K562 (cell line): ENCODE measurements around the gene SERTAD1. TPM values are rescaled to one million over a fixed set of nuclear protein-coding genes. Genes with fewer than 3 reads are reported as not detected.

Experiments used
- ATAC-seq: fragments of 200-7000 bp; cut with Tn5 transposase; 3 replicates; pipeline ENCODE4 v1.9.1; 2020; ENCODE audit warnings: moderate library complexity
- Bru-seq: library from RNA; stranded (reverse); fragments of 400-500 nt; gene quantifications from one replicate; lab custom pipeline; 2021; lab: Mats Ljungman, UMichigan
- BruChase-seq, 2 experiments: library from RNA; stranded (reverse); fragments of 400-500 nt; gene quantifications; one replicate each; lab custom pipeline; 2021; lab: Mats Ljungman, UMichigan
- BruUV-seq: library from RNA; stranded (reverse); fragments of 400-500 nt; replicated peaks from 2 replicates; lab custom pipeline; 2021; lab: Mats Ljungman, UMichigan
- CTCF ChIA-PET: fragments of 300-600 bp; formaldehyde crosslinking; extraction: SDS; loops from one replicate; lab custom pipeline; 2021; ENCODE audit warnings: low intra/inter-chr PET ratio; lab: Yijun Ruan, JAX
- POLR2A ChIA-PET: fragments of 300-600, 350-650 bp; sonication (Branson Sonifier 250); formaldehyde crosslinking; extraction: SDS; loops from one replicate; lab custom pipeline; 2021; ENCODE audit warnings: antibody characterized with exemption, inconsistent platforms; lab: Yijun Ruan, JAX
- DNase-seq, 4 experiments: peaks; one replicate each; pipeline versions ENCODE4 v3.0.0 to v3.0.0-alpha.2; 2011 to 2018; ENCODE audit warnings: low spot score in 3 of 4, mixed read lengths in 3 of 4; ENCODE audit errors: extremely low read depth in 1 of 4
- FAIRE-seq: peaks from 2 replicates; lab custom pipeline; 2011; peaks lifted over from hg19 to GRCh38; lab: Jason Lieb, UNC
- H2AFZ ChIP-seq: 2 replicates; pipeline ENCODE4 v1.6.0; 2011; ENCODE audit warnings: low read depth, low read length, control low read depth, inconsistent platforms
- H3K27ac ChIP-seq: fragments of 200-600 bp; 3 replicates; pipeline ENCODE4 v1.8.0; 2011; ENCODE audit warnings: low read depth, mild to moderate bottlenecking, control low read depth, inconsistent platforms, low read length, moderate library complexity, mixed read lengths; ENCODE audit errors: extremely low read depth
- H3K27me3 ChIP-seq, 2 experiments: fragments of 300-600 bp in 1 of 2; 2 replicates in 1 of 2; 3 replicates in 1 of 2; pipeline versions ENCODE4 v1.6.0 to v1.8.0; 2011; ENCODE audit warnings: inconsistent platforms in 2 of 2, low read length in 2 of 2, mild to moderate bottlenecking in 1 of 2, mixed read lengths in 1 of 2, moderate library complexity in 1 of 2; ENCODE audit not compliant: control insufficient read depth in 2 of 2, insufficient read depth in 2 of 2
- H3K36me3 ChIP-seq: fragments of 300-600 bp; 3 replicates; pipeline ENCODE4 v1.8.0; 2011; ENCODE audit warnings: mild to moderate bottlenecking, low read length, inconsistent platforms; ENCODE audit not compliant: control insufficient read depth, insufficient read depth
- H3K4me1 ChIP-seq, 2 experiments: fragments of 200-600 bp in 1 of 2; replicated peaks in 1 of 2; 2 replicates in 1 of 2; 3 replicates in 1 of 2; pipeline versions ENCODE4 v1.5.1 to v1.8.0; 2011; ENCODE audit warnings: inconsistent platforms in 2 of 2, low read length in 2 of 2, mild to moderate bottlenecking in 1 of 2, mixed read lengths in 1 of 2, moderate library complexity in 1 of 2; ENCODE audit not compliant: control insufficient read depth in 2 of 2, insufficient read depth in 2 of 2
- H3K4me2 ChIP-seq: 2 replicates; pipeline ENCODE4 v1.6.1; 2011; ENCODE audit warnings: low read length, control low read depth, inconsistent platforms, mixed read lengths; ENCODE audit not compliant: insufficient read depth
- H3K4me3 ChIP-seq: fragments of 200-600 bp; sonication (generic), shearing (Covaris generic); 2 replicates; pipeline ENCODE4 v1.5.1; 2016; ENCODE audit warnings: control low read depth, inconsistent platforms
- H3K79me2 ChIP-seq: fragments of 200-600 bp; 3 replicates; pipeline ENCODE4 v1.8.0; 2011; ENCODE audit warnings: low read length, inconsistent platforms; ENCODE audit not compliant: control insufficient read depth, insufficient read depth
- H3K9ac ChIP-seq, 2 experiments: 2 replicates each; pipeline versions ENCODE4 v1.6.0 to v1.6.1; 2011; ENCODE audit warnings: low read depth in 2 of 2, low read length in 2 of 2, control low read depth in 1 of 2, inconsistent platforms in 1 of 2, mild to moderate bottlenecking in 1 of 2, mixed read lengths in 1 of 2; ENCODE audit not compliant: insufficient read depth in 1 of 2
- H3K9me1 ChIP-seq: one replicate; pipeline ENCODE4 v1.6.0; 2011; ENCODE audit warnings: inconsistent platforms, mild to moderate bottlenecking, low read length, moderate library complexity; ENCODE audit not compliant: control insufficient read depth, insufficient read depth
- H3K9me3 ChIP-seq: replicated peaks from 2 replicates; pipeline ENCODE4 v1.5.1; 2011; ENCODE audit warnings: low read depth, low read length, inconsistent platforms; ENCODE audit not compliant: control insufficient read depth, insufficient read depth
- H4K20me1 ChIP-seq: replicated peaks from 2 replicates; pipeline ENCODE4 v1.6.1; 2011; ENCODE audit warnings: low read length, inconsistent platforms, mixed read lengths; ENCODE audit not compliant: control insufficient read depth, insufficient read depth
- ARID2 ChIP-seq: fragments of 450-650 bp; IDR thresholded peaks from 2 replicates; pipeline ENCODE4 v1.6.1; 2017; ENCODE audit warnings: antibody characterized with exemption, mild to moderate bottlenecking
- BMI1 ChIP-seq: fragments of 150-350 bp; IDR thresholded peaks from 2 replicates; pipeline ENCODE4 v1.6.1; 2014; ENCODE audit warnings: low read length
- COPS2 ChIP-seq: fragments of 450-650 bp; conservative IDR thresholded peaks from 2 replicates; pipeline ENCODE4 v1.6.1; 2016; ENCODE audit warnings: mild to moderate bottlenecking, moderate library complexity
- CREB1 ChIP-seq, 2 experiments: sonication (generic) in 1 of 2; formaldehyde crosslinking in 1 of 2; IDR thresholded peaks; 2 replicates each; pipeline versions ENCODE4 v1.6.1 to v1.8.0; 2012 to 2022; ENCODE audit warnings: inconsistent platforms in 1 of 2, mild to moderate bottlenecking in 1 of 2, missing genetic modification reagents in 1 of 2, moderate library complexity in 1 of 2
- ELF1 ChIP-seq: fragments of 200-800 bp; sonication (Bioruptor generic); IDR thresholded peaks from 2 replicates; pipeline ENCODE4 v1.6.1; 2016; ENCODE audit warnings: missing genetic modification characterization, missing compliant biosample characterization
- KLF6 ChIP-seq: fragments of 250-450 bp; sonication (Bioruptor Pico); IDR thresholded peaks from 2 replicates; pipeline ENCODE4 v1.4.0; 2020; ENCODE audit warnings: mild to moderate bottlenecking, moderate library complexity, borderline replicate concordance
- POLR2G ChIP-seq: fragments of 200-400 bp; formaldehyde crosslinking; IDR thresholded peaks from 2 replicates; pipeline ENCODE4 v1.6.1; 2017; ENCODE audit warnings: low read depth, mild to moderate bottlenecking, antibody characterized with exemption, low read length, moderate library complexity
- RBM25 ChIP-seq: fragments of 200-400 bp; formaldehyde crosslinking; IDR thresholded peaks from 2 replicates; pipeline ENCODE4 v1.6.1; 2018; ENCODE audit warnings: low read length, low read depth, moderate library complexity; ENCODE audit not compliant: severe bottlenecking
- RNF2 ChIP-seq: sonication (generic); IDR thresholded peaks from 2 replicates; pipeline ENCODE4 v1.6.1; 2016
- TEAD2 ChIP-seq: fragments of 450-650 bp; IDR thresholded peaks from 2 replicates; pipeline ENCODE4 v1.6.1; 2016; ENCODE audit warnings: missing genetic modification characterization, control low read depth, missing compliant biosample characterization
- TRIM24 ChIP-seq, 2 experiments: fragments of 450-650 bp; IDR thresholded peaks; 2 replicates each; pipeline ENCODE4 v1.6.1; 2016
- ZNF165 ChIP-seq: fragments of 250-450 bp; sonication (Bioruptor Pico); IDR thresholded peaks from 2 replicates; pipeline ENCODE4 v1.4.0; 2020; ENCODE audit warnings: borderline replicate concordance
- ZNF408 ChIP-seq: fragments of 250-450 bp; sonication (Bioruptor Pico); IDR thresholded peaks from 2 replicates; pipeline ENCODE4 v1.4.0; 2020; ENCODE audit warnings: low read depth, mild to moderate bottlenecking, moderate library complexity
- ZNF764 ChIP-seq: fragments of 250-450 bp; sonication (Bioruptor Pico); IDR thresholded peaks from 2 replicates; pipeline ENCODE4 v1.4.0; 2020; ENCODE audit warnings: low read depth, mild to moderate bottlenecking, moderate library complexity
- WGBS: fragments of 100-300 bp; shearing (Covaris generic); methylation state at CpG from one replicate; pipeline ENCODE4 v1.1.6; 2016; ENCODE audit warnings: low coverage, mixed read lengths; ENCODE audit not compliant: insufficient coverage; ENCODE audit errors: missing lambda C conversion rate; 5-methylcytosine and 5-hydroxymethylcytosine counted together
- in situ Hi-C: fragments of 300-500 bp; cut with MboI; formaldehyde crosslinking; loops from 4 replicates; pipeline ENCODE4 v1.15.0; 2018; ENCODE audit warnings: inconsistent platforms, mixed read lengths
- intact Hi-C: fragments of 100-400 bp; cut with micrococcal nuclease; formaldehyde crosslinking; loops from 2 replicates; pipeline ENCODE4 v1.14.2; 2022
- long read RNA-seq, 3 experiments: library from polyadenylated mRNA in 2 of 3; library from RNA in 1 of 3; unstranded in 2 of 3; stranded (forward) in 1 of 3; transcript quantifications; one replicate each; pipeline ENCODE4 v2.0.0, GENCODE V29; 2019 to 2022
- polyA minus RNA-seq, 3 experiments: library from RNA; depleted of rRNA, polyadenylated mRNA; stranded (reverse); fragments of >200 nt; gene quantifications; 2 replicates each; pipeline ENCODE4 v1.2.3, GENCODE V29; 2011
- polyA plus RNA-seq, 8 experiments: library from polyadenylated mRNA; depleted of rRNA in 4 of 8; stranded (reverse) in 5 of 8; unstranded in 3 of 8; fragments of >200 nt; fragmentation: Nextera tagmentation in 2 of 8; fragmentation: Illumina TruSeq in 1 of 8; extraction: Ambion mirVana in 2 of 8; extraction: Trizol in 1 of 8; gene quantifications; 2 replicates each; pipeline versions ENCODE4 v1.2.1 to v1.2.3, GENCODE V29; 2011 to 2014; ENCODE audit warnings: inconsistent platforms in 1 of 8, missing spikeins in 1 of 8
- total RNA-seq, 7 experiments: library from RNA; depleted of rRNA in 6 of 7; stranded (reverse); fragments of >200 nt in 6 of 7; fragmentation: Illumina TruSeq in 2 of 7; extraction: Trizol in 2 of 7; gene quantifications; 2 replicates each; pipeline versions ENCODE4 v1.2.1 to v1.2.3, GENCODE V29; 2011 to 2021; ENCODE audit warnings: low replicate concordance in 1 of 7

The SERTAD1 gene
- 3.1 and 8.3 TPM in 2 replicates for total RNA-seq (2011; cell fraction: chromatin; rRNA removed; ENCODE audit: low replicate concordance)
- 10.3 and 11.0 TPM in 2 replicates for total RNA-seq (2011; cell fraction: nucleolus; rRNA removed)
- 7.5 and 8.9 TPM in 2 replicates for total RNA-seq (2011; cell fraction: nucleoplasm; rRNA removed)
- 8.1 and 10.9 TPM in 2 replicates for total RNA-seq (2014; rRNA removed)
- total RNA-seq (2014; rRNA removed; fragmentation: Illumina TruSeq; extraction: Trizol): 2.1 and 2.8 TPM in 2 replicates
- total RNA-seq (2015; rRNA removed; fragmentation: Illumina TruSeq; extraction: Trizol): 4.9 and 5.5 TPM in 2 replicates
- 8.7 and 8.9 TPM in 2 replicates for total RNA-seq (2021)
- polyA plus RNA-seq (2011; rRNA removed): 6.1 and 6.8 TPM in 2 replicates
- polyA plus RNA-seq (2011; cell fraction: cytosol; rRNA removed): 7.4 and 18.7 TPM in 2 replicates
- 5.6 and 9.1 TPM in 2 replicates for polyA plus RNA-seq (2011; cell fraction: nucleus; rRNA removed)
- polyA plus RNA-seq (2012): 6.7 and 8.9 TPM in 2 replicates
- 2.3 and 5.0 TPM in 2 replicates for polyA plus RNA-seq (2014; fragmentation: Illumina TruSeq; extraction: Trizol)
- polyA plus RNA-seq (2014; fragmentation: Nextera tagmentation; extraction: Ambion mirVana): under 1 TPM; 0.15 to 0.85 TPM
- 6.7 TPM in 2 replicates for polyA plus RNA-seq (2014; rRNA removed)
- polyA minus RNA-seq (2011; rRNA and poly(A)+ RNA removed): 1.9 and 2.1 TPM in 2 replicates
- polyA minus RNA-seq (2011; cell fraction: cytosol; rRNA and poly(A)+ RNA removed): 3.5 and 4.5 TPM in 2 replicates
- polyA minus RNA-seq (2011; cell fraction: nucleus; rRNA and poly(A)+ RNA removed): 1.8 and 3.6 TPM in 2 replicates
- Bru-seq, nascent RNA: percentile 81 among the genes with signal in this experiment
- BruChase-seq, experiment 1, labeled RNA remaining after a 2-hour chase: percentile 65 among the genes with signal in this experiment
- percentile 61 among the genes with signal in this experiment for BruChase-seq, experiment 2, labeled RNA remaining after a 6-hour chase
- long read RNA-seq, experiment 1, transcript SERTAD1-201 (2 exons, 2,114 nt): major isoform, 20 of 29 reads
- long read RNA-seq, experiment 1, partial matches to known transcripts: 0 of 29 reads
- long read RNA-seq, experiment 1, other reads (novel, unspliced or antisense): 9 of 29 reads
- long read RNA-seq, experiment 2, transcript SERTAD1-201 (2 exons, 2,114 nt): major isoform, 29 of 37 reads
- long read RNA-seq, experiment 2, partial matches to known transcripts: 0 of 37 reads
- long read RNA-seq, experiment 2, other reads (novel, unspliced or antisense): 8 of 37 reads
- long read RNA-seq, experiment 3, transcript SERTAD1-201 (2 exons, 2,114 nt): major isoform, 27 of 29 reads
- long read RNA-seq, experiment 3, partial matches to known transcripts: 0 of 29 reads
- long read RNA-seq, experiment 3, other reads (novel, unspliced or antisense): 2 of 29 reads

GRCh38 chr19:40425450-40426287 is at the start of gene SERTAD1:
TSS of gene SERTAD1 (minus strand) at chr19:40425992. CDS start at chr19:40423546, 2,446 bp downstream.
- no peaks in the 10 kb centered on the region for H4K20me1 ChIP-seq
- in situ Hi-C loops (no loop called here), intact Hi-C loops (no loop called here)
- WGBS: under 1% methylated on average over 72 of the region's 75 CpGs
- H3K79me2 ChIP-seq: peaks cover 41% of the 10 kb centered on the region
- FAIRE-seq (peak; percentile 97), ATAC-seq (peak; percentile 88), DNase-seq (peak; percentile 97 to 100 (median 98))
- TSS peak; percentile 76 for BruUV-seq
- H3K4me2 ChIP-seq: peak within 1 kb of the TSS; percentile 99
- no peaks in the 10 kb centered on the region for H3K9me1 ChIP-seq
- H3K9ac ChIP-seq: peak within 1 kb of the TSS; percentile 81 to 91
- H3K4me1 ChIP-seq: peaks cover 9 to 34% of the 10 kb centered on the region in 2 experiments; a peak in 4 of 5 replicates
- H3K27me3 ChIP-seq: no peaks in the 10 kb centered on the region
- POLR2A ChIA-PET: interaction anchor here (0.6 to 5.7 kb wide), 19 partner anchors 8 to 178 kb away, joined by 3 to 34 read pairs (median 4); partner anchors contain the start of genes BLVRB and SERTAD3
- peak within 1 kb of the TSS; percentile 80 for H3K4me3 ChIP-seq
- H2AFZ ChIP-seq: peak within 1 kb of the TSS; percentile 88
- H3K36me3 ChIP-seq: peaks cover 13% of the 10 kb centered on the region; the same call in 2 of the 3 replicates
- H3K9me3 ChIP-seq: no peaks in the 10 kb centered on the region
- H3K27ac ChIP-seq: peak within 1 kb of the TSS; percentile 90
- CTCF ChIA-PET: no interaction called here
- peak; percentile 100 for TF ChIP-seq POLR2G
- TF ChIP-seq KLF6 (CRISPR knock-in tag): no peak
- TF ChIP-seq ZNF165 (CRISPR knock-in tag): no peak
- peak; percentile 41; the same call in 1 of the 2 replicates for TF ChIP-seq RNF2
- peak; percentile 55; the same call in 1 of the 2 replicates for TF ChIP-seq ELF1
- no peak for TF ChIP-seq CREB1 (IDR thresholded peaks at IDR 0.05)
- peak; percentile 36; the same call in 1 of the 2 replicates for TF ChIP-seq CREB1 (CRISPR knock-in tag; IDR thresholded peaks at IDR 0.05)
- TF ChIP-seq TEAD2 (tag): no peak
- no peak for TF ChIP-seq ARID2
- peak; percentile 76 for TF ChIP-seq RBM25
- 0 out of 4 replicates have a peak, but pooled peaks of 1 of the 2 experiments have one; percentile 18 for TF ChIP-seq TRIM24 (IDR thresholded peaks at IDR 0.05)
- TF ChIP-seq ZNF764: no peak
- no peak for TF ChIP-seq ZNF408
- TF ChIP-seq COPS2: no peak
- no peak for TF ChIP-seq BMI1
